Fibroblast of skin of right biceps (primary cell): Measurements from ENCODE around the gene LRP6.

Source experiments
- DNase-seq: peaks from one replicate; pipeline ENCODE4 v3.0.0-alpha.2; 2013

LRP6 gene

DNA sequence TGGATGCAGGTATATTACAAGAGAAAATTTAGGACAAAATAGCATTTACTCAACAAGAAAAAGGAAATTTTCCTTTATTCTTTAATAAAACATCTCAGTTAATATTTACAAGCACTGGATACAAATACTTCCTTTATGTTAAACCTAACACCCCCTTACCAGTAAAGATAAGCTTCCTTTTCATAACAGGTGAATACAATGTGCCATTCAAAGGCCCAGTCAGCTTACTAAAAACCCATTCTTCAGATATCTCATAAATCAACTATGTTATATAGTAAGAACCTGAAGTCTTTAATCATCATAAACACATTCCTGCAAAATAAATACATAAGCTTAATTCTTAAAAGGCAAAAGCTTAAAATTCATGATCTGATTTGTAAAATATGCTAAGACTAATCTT lies 52.6 kb downstream of the LRP6 start:
- DNase-seq = no peak

DNA sequence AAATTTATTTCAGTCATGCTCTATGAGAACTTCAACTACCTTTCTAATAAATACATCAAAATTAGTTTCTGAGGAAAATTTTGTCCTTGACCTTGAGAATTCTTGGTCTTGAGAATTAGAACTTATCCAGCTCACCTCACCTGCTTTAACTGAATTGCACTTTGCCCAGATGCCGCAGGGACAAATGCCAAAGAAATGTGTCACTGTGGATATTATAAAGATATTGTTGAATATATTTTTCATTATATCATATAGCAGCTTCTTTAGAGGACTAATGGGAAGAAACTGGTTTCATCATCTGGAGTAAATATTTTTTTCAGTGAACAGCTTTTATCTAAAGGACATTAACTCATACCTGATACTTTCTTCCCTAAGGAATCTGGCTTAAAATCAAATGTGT lies 54.1 kb downstream of the LRP6 start:
- no peak for DNase-seq

DNA sequence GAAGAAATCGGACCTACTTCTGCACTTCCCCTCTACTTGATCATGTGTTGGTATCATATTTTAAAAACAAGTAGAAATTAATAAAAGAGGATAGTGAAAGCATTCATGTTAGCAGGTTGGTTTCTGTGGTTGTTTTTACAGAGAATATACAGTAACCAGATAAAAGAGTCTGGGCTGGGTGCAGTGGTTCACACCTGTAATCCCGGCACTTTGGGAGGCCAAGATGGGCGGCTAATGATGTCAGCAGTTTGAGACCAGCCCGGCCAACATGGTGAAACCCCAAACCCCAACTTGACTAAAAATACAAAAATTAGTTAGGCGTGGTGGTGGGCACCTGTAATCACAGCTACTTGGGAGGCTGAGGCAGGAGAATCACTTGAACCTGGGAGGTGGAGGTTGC lies 55.9 kb downstream of the LRP6 start:
- no peak for DNase-seq

DNA sequence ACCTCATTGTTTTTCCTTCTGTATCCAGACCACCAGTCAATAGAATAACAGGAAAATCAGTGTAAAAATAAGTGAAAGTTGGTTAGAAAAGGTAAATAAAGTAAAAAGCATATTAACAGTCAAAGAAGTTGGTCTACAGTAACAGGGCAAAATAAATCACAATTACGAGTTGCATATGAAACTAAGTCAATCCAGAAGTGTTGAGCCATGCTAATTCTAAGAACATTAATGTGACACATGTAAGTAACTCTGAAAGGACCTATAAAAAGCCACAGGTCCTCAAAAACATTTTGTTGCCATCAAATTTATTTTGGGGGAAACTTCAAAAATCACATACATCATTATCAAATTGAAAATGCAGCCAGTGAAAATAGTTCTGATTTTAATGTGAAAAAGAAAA lies 56.4 kb downstream of the LRP6 start:
- no peak for DNase-seq

DNA sequence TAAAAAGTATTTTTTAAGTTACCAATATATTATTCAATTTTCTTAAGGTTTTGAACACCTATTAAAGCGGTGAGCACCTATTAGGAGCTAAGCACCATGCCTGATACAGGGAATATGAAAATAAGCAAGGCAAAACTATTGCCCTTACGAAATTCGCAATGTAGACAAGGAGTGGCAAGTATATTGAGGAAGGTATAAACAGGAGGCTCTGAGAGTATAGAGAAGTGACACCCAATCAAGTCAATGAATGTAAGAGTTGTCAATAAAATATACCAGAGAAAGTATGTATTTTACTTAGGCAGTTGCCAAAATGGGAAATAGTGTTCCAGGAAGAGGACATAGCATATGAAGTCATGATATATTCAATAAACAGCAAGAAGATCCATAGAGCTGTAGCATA lies 57.2 kb downstream of the LRP6 start:
- no peak for DNase-seq

DNA sequence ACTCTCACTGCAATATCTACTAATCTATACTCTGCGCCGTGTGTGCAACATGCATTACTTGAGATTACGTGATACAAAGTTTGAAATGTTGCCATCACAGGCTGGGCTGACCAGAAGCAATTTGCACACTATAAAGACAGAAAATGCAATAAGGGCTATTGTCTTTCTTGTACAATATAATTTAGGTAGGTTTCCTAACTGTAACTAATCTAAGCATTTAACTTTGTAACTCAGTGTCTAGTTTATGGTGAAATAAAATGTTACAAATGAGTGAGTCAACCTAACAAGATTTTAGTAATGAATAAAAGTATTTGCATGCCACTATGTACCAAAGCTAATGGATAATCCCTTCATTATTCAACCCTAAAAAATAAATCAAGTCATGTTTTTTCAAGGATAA lies 57.8 kb downstream of the LRP6 start:
- no peak for DNase-seq

DNA sequence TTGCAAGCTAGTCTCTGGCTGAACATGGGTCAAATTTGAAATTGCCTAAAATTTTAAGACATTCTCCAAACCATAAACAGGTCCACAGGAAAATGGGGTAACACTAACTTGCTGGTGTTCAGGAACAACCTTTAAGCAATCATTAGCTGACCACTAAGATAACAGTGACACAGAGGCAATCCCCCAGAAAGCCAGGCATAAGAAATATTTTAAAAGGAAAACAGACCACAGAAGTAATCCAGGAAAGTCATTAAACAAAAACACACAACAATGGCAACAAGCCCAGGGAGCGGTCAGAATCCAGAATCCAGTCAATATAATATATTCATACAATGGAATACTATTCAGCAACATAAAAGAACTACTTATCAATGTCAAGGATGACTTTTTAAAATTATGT lies 59.1 kb downstream of the LRP6 start:
- DNase-seq = no peak

DNA sequence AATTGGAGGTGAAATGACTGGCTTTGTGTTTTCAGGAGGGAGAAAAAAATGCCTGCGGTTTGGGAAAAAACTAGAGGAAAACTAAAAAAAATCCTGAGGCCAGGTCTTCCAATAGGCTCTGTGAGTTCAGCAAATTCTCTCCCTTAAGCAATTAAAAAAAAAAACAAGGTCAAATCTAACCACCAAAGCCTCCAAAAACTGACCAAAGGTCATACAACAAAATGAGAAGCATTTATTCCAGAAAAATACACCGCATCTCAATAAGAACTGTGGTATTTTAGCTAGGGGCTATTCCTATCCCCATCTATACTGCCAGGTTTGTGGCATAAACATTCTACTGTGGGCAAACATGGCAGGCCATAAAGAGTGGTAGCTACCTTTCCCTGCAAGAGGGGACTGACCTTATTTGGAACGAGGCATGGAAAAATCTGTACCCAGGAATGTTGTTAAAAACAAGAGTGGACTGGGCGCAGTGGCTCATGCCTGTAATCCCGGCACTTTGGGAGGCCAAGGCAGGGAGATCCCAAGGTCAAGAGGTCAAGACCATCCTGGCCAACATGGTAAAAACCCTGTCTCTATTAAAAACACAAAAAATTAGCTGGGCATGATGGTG lies 60.0 kb downstream of the LRP6 start:
- no peak for DNase-seq

DNA sequence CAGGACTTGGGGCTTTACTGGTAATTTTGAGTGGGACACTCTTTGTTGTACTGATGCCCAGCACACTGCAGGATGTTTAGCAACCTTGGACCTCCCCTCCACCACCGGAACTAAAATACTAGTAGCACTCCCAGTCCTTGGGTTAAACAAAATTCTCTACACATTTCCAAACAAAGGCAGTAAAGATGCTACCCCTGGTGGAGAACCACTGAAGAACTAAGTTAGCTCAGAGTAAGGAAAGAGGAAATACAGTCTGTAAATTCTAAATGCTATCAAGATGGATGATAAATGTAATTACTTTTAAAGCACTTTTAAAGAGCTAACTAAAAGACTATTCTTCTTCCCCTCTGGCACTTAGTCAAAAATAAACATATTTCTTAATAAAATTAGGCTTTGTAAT lies 64.1 kb downstream of the LRP6 start:
- DNase-seq = no peak

DNA sequence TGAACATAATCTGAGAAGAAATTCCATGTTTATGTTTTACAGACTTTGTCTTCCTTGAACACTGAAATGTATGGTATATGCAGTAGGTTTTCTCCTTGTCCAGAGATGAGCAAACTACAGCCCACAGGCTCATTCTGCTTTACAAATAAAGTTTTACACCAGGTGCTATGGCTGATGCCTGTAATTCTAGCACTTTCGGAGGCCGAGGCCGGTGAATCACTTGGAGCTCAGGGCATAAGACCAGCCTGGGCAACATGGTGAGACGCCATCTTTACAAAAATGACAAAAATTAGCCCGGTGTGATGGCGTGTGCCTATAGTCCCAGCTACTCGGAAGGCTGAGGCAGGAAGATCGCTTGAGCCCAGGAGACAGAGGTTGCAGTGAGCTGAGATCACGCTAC lies 64.7 kb downstream of the LRP6 start:
- no peak for DNase-seq

DNA sequence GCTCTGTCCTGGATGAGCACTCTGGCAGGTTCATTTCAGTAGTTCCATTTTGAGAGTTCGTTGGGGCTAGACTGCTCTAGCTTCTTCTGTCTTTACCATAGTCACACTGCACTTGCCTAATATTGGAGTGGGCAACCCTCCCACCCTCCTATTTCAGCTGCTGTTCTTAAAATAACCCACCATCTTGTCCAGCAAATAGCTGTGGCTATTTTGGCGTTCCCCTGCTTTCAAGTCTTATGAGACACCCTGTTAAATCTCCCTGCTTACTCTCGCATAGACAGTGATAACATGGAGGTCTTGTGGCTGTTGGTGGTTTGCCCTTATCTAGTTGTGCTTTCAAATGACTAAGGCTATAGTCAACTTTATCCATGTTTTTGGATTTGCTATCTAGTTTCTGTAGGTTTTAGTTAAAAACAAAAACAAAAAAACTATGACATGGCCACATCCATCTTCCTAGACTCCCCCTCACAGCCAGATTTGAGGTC lies 65.5 kb downstream of the LRP6 start:
- no peak for DNase-seq

DNA sequence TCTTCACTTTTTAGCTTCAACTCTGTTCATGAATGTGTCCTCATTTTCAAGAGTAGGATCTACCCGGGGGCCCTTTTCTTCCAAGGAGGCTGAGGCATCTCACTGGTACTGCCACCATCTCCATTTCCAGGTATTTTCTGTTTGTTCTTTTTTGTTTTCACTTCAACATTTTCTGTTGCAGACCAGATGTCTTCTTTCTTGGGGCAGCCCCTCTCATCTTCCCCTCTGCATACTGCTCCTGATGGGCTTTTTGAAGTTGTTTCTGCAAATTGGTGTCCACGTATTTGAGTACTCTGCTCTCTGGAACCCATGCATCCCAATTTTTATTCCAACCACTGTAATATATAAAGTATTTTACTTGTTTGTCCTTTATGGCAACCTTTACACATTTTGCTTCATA lies 66.5 kb downstream of the LRP6 start:
- no peak for DNase-seq

DNA sequence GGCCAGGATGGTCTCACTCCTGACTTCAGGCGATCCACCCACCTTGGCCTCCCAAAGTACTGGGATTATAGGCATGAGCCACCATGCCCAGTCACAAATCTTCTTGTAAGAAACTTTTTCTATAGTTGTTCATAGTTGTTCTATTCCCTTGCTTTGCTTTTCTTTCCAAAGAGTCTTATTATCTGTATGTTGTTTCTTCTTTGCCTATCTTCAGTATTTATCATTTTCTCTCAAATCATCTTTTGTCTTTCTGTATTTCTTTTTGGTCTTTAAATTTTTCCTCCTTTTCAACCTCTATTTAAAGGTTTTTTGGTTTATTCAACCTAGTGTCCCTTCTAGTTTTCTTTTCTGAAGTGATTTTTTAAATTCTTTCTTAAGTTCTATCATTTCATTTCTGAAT lies 68.7 kb downstream of the LRP6 start:
- DNase-seq = no peak

DNA sequence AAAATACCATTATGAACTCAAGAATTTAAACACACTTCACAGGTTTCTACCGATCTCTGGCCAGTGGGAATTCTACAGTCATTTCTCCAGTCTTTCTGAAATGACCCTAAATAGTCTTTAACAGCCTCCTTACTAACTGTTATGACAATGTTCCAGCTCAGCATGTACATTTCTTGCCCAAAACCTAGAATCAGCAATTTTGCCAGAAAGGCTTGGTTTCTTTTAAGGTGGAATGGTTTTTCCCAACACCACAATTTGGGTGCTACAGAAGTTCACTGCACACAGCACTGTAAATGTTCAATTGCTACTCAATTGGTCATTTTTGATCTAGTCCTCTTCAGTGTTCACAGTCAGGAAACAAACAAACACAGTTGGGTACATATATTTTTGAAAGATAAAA lies 69.7 kb downstream of the LRP6 start:
- DNase-seq = no peak

DNA sequence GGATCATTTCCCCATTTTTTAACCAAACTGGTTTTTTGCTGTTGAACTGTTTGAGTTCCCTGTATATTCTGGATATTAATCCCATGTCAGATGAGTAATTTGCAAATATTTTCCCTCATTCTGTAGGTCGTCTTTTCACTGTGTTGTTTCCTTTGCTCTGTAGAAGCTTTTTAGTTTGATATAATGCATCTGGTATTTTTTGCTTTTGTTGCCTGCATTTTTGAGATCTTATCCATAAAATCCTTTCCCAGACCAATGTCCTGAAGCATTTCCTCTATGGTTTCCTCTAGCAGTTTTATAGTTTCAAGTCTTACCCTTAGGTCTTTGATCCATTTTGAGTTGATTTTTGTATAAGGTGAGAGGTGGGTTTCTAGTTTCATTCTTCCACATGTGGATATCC lies 71.3 kb downstream of the LRP6 start:
- no peak for DNase-seq

DNA sequence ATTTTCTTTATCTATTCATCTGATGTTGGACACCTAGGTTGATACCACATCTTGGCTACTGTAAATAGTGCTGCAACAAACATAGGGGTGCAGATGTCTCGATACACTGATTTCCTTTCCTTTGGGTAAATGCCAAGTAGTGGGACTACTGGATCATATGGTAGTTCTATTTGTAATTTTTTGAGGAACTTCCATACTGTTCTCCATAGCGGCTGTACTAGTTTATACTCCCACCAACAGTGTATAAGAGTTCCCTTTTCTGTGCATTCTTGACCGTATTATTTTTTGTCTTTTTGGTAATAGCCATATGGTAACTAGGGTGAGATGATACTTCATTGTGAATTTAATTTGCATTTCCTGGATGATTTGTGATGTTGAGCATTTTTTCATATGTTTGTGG lies 71.8 kb downstream of the LRP6 start:
- no peak for DNase-seq

DNA sequence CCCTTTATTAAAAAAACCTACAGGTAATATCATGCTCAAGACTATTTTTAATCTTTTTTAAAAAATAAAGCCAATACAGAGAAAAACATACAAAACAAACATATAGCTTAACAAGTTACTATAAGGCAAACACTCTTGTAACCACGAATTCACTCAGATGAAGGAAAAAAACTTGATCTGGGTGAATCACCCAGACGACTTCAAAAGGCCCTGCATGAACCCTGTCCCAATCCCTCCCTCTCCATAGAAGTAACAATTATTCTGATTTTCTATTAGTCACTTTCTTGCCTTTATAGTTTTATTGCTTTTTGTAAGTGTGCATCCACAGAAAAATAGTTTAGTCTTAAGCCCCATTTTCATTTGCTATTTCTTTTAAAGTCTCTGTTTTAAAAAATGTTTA lies 72.6 kb downstream of the LRP6 start:
- DNase-seq = peak; percentile 62

DNA sequence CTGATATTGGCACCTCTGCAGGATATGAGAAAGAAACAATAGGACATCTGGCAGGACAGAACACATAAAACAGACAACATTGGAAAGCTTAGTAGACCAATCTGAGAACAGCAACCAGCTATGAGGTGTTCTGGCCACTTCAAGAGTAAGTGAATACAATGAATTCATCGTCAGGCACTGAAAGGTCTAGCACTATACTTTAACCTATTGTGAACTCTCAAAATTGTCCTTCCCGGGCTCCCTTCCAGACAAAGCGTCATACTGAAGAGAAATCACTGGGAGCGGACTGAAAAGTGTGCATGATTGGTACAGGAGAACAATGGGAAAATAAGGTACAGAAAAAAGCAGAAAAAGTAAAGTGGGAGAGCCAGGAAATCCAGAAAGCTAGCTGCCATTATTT lies 75.8 kb downstream of the LRP6 start:
- DNase-seq = no peak

DNA sequence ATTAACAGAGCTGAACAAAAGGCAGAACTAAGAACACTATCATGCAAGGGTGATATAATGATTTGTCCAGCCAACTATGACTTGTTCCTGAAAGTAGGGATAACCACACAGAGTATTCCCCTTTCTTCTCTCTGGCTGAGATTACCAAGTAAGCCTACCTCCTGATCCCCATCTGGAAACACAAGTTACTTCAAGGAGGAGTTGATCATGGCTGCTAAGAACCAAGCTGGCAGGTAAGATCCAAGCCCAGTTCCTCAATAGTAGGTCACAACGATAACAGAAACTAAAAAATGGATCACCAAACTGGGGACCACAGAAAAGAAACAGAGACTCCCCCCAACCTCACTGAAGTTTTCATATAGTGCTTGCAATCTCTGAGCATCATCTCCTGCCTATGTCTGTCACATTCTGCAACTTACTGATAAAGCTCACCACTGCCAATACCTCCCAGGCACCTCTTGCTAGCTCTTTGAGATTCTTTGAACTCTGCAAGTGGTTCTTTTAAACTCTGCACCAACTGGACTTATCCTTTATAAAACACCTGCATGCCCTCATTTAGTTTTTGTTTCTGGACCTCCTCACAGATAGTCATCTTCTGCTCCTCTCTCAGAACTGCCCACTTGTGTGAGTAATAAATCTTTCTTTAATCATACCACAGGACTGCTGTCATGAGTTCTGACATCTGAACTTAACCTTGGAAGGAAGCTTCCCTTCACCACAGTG lies 76.6 kb downstream of the LRP6 start:
- DNase-seq = no peak

DNA sequence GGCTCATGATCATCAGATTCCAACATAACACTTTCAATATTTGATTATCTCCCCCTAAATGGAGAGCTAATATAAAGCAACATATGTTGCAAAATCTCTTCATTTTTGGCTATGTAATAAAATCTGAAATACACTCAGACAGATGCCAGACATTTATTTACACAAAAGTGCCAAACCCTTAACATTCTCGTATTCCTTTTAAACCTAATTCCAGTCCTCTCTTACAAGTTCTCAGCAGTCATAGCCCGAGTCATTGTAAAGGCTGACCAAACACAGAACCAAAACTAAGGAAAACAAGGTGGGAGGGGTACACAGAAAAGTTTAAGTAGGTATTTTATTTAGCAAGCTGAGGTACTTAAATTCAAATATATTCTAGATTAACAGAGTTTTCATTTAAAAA lies 81.4 kb downstream of the LRP6 start:
- no peak for DNase-seq

DNA sequence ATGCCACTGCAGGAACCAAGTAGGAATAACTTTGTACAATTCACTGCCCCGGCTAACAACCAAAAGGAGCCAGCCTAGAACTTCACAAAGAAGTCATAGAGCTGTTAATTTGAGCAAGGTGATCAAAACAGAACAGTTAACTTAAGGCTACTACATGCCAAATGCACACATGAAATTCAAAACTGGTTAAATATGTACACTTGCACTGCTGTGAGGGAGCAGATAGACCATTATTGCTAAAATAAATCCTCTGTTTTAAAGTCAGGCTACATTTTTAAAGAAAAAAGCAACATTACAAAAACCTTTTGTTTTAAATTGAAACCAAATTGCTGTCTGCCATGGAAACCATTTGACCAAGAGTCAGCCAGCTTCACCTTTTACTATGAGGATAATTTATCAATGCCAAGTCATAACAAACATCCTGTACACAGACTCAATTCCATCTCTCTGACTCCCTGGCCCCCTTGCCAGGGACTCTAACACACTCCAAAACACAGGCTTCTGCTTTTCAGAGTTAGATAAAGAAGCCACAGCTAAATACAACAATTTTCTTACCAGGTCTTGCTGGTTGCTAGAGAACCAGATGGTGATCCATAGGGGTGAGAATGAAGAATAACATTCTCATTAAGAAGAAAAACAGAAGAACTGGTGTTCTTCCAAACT lies 84.0 kb downstream of the LRP6 start:
- peak; percentile 39 for DNase-seq

DNA sequence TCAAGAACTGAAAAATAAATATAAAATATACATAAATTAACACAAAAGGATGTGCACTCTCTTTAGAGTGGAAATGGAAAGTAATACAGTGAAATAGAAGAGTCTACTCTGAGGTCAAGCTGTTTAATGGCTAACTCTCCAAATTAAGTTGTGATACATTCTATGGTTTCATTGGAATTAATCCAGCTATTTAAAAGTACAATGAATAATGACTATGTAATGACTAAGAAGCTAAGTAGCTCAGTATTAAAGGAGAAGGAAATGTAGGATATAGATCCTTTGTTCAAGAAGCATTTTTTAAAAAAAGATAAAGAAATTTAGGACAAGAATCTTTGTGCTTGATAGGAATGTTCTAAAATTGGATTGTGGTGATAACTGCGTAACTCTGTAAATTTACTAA lies 85.3 kb downstream of the LRP6 start:
- peak; percentile 75 for DNase-seq

DNA sequence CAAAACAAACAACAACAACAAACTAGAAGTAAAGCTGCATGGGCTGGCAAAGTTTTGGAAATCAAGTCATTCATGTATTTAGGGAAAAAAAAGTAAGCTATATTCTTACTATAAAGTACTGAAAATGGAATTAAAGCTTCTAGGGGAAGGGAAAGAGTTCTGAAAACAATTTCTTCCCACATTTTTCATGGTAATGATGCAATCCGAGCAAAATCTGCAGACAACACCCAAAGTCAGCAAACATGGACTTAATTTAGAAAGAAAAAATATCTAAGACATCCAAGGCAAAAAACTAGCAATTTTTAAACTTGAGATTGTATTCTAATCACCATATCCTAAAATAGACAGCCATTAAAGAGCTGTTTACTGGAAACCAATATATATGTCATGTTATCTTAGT lies 86.3 kb downstream of the LRP6 start:
- peak; percentile 33 for DNase-seq

DNA sequence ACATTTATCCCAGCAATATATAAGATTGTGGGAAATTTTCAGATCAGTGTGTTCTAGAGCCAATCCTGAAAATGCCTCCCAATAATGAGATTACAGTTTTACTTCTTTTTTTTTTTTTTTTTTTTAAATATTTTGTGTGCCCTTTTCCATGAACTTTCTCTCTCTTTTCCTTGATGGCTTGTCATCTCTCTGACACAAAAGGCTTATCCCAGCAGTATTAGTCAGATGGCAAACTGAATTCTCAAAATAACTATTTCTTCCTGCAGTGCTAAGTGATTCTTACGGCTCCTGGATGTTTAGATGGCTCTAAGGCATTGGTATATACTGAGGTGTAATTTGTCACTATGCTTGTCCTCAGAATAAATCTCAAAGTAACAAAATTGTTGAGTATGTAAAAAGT lies 86.7 kb downstream of the LRP6 start:
- peak; percentile 18 for DNase-seq

DNA sequence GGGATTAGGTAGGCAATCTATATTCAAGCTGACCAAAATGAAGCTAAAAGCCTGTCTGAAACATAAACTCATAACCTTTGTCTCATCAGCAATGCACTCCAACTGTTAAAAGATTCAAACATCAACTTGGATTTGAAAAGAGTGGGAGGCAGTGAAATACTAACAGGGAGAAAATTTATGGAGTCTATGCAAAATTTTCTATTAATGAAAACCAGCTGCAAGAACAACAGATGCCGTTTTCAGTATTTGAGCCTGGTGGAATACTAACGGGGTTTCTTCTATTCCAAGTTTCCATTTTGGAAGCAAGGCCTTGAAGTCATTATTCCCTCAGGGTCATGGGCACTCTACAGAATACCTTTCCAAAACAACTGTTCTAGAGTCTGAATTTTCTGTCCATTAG lies 88.3 kb downstream of the LRP6 start:
- DNase-seq = peak; percentile 12
